ENCODE measurements around the gene TRAF3IP3. TPM values are rescaled to one million over a fixed set of nuclear protein-coding genes. Genes with fewer than 3 reads are reported as not detected.

Gene TRAF3IP3
- polyA plus RNA-seq, 1 experiment, result not detected

DNA sequence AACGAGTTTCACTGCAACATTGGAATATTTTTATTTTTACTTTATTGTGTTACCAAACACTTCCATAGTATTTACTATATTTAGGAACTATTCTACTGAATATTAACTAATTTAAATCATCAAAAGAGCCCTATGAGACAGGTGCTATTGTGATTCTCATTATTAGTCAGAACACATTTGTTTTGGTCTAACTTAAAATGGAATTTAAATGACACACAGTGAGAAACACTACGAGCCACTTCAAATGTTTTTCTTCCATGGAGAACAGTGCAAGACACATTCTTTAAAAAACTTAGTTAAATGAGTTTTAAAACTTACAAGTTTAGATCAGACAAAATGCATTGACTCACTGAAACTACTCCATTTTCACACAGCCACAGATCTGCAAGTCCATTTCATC, 6.6 kb upstream of the TRAF3IP3 start:
- CTCF ChIA-PET, result interaction anchor here (1.7 to 2.0 kb wide), 8 partner anchors 8 to 182 kb away, joined by 4 to 14 read pairs (median 7); no protein-coding TSS in a partner anchor
- H3K4me3 ChIP-seq (ENCODE audit: low read depth, low read length), result no peak overlapping the region
- H3K27me3 ChIP-seq (ENCODE audit: control insufficient read depth, insufficient read depth, low read length), result peaks cover 2% of the 10 kb centered on the region
- DNase-seq (ENCODE audit: low read depth), result no peak
- H3K36me3 ChIP-seq (ENCODE audit: control insufficient read depth, insufficient read depth, low read length), result no peaks in the 10 kb centered on the region
- POLR2A ChIA-PET, result no interaction called here
- no peak for TF ChIP-seq CTCF (IDR thresholded peaks at IDR 0.05; ENCODE audit: insufficient read depth, low read depth, low read length)

- no peak overlapping the region for H3K4me3 ChIP-seq (ENCODE audit: low read depth, low read length)
- H3K27me3 ChIP-seq (ENCODE audit: control insufficient read depth, insufficient read depth, low read length), result no peaks in the 10 kb centered on the region
- ChIA-PET CTCF (interaction anchor here (1.8 to 1.9 kb wide), 2 partner anchors 56 to 164 kb away, joined by 5 to 6 read pairs; no protein-coding TSS in a partner anchor), POLR2A (no interaction called here)
- no peaks in the 10 kb centered on the region for H3K36me3 ChIP-seq (ENCODE audit: control insufficient read depth, insufficient read depth, low read length)
- no peak for TF ChIP-seq CTCF (IDR thresholded peaks at IDR 0.05; ENCODE audit: insufficient read depth, low read depth, low read length)
- DNase-seq (ENCODE audit: low read depth), result no peak
These were observed 6.1 kb upstream of the TRAF3IP3 start for GRCh38 chr1:209749670-209750323.

- POLR2A ChIA-PET, result no interaction called here
- H3K27me3 ChIP-seq (ENCODE audit: control insufficient read depth, insufficient read depth, low read length), result peaks cover 2% of the 10 kb centered on the region; the same call in 1 of the 2 replicates
- no peaks in the 10 kb centered on the region for H3K36me3 ChIP-seq (ENCODE audit: control insufficient read depth, insufficient read depth, low read length)
- no peak for DNase-seq (ENCODE audit: low read depth)
- CTCF ChIA-PET, result no interaction called here
- H3K4me3 ChIP-seq (ENCODE audit: low read depth, low read length), result no peak overlapping the region
- TF ChIP-seq CTCF (IDR thresholded peaks at IDR 0.05; ENCODE audit: insufficient read depth, low read depth, low read length), result no peak
These were observed 4.1 kb upstream of the TRAF3IP3 start for GRCh38 chr1:209751627-209752231.

DNA sequence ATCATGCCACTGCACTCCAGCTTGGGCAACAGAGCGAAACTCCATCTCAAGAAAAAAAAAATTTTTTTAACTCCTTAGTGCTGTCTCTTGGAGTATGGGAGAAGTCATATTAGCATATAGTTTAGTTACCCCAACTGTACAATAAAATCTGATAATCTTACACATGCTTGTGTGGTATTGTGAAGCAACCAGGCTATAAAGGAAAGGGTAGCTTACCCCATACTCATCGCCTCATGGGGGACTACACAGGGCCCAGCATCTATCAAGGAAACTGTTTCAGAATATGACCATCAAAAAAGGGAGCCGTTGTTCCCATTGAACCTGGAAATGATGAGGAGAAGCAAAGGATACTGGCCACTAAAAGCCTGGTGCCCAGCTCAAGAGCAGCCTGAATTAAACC, 3.0 kb upstream of the TRAF3IP3 start:
- no peak for DNase-seq (ENCODE audit: low read depth)
- no peak for TF ChIP-seq CTCF (IDR thresholded peaks at IDR 0.05; ENCODE audit: insufficient read depth, low read depth, low read length)
- H3K36me3 ChIP-seq (ENCODE audit: control insufficient read depth, insufficient read depth, low read length), result no peaks in the 10 kb centered on the region
- H3K27me3 ChIP-seq (ENCODE audit: control insufficient read depth, insufficient read depth, low read length), result peaks cover 2% of the 10 kb centered on the region; the same call in 1 of the 2 replicates
- CTCF ChIA-PET, result no interaction called here
- H3K4me3 ChIP-seq (ENCODE audit: low read depth, low read length), result no peak overlapping the region
- POLR2A ChIA-PET, result no interaction called here

DNA sequence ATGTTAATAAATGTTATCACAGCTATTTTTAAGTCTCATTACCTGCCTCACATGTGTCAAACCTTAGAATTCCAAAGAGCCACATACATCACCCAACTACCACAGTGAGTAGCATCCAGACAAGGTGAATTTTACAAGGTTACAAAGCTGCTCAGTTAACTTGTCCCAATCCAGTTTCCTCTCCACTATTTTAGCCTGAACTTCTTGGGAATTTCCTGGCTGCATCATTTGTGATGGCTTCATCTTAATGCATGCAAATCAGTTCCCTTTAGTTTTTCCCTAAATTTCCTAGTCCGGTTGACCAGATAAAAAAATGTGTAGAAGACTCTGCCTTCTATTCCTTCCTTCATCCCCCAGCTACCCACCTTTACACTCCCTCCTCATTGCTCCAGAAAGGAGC, 597 bp upstream of the TRAF3IP3 start:
- ChIA-PET CTCF (interaction anchor here (0.6 to 1.4 kb wide), 3 partner anchors 50 to 442 kb away, joined by 3 to 5 read pairs (median 3); no protein-coding TSS in a partner anchor), POLR2A (no interaction called here)
- no peak for DNase-seq (ENCODE audit: low read depth)
- no peak overlapping the region for H3K4me3 ChIP-seq (ENCODE audit: low read depth, low read length)
- peaks cover 2% of the 10 kb centered on the region; the same call in 1 of the 2 replicates for H3K27me3 ChIP-seq (ENCODE audit: control insufficient read depth, insufficient read depth, low read length)
- H3K36me3 ChIP-seq (ENCODE audit: control insufficient read depth, insufficient read depth, low read length), result no peaks in the 10 kb centered on the region
- TF ChIP-seq CTCF (IDR thresholded peaks at IDR 0.05; ENCODE audit: insufficient read depth, low read depth, low read length), result no peak

Measured in BJ (cell line).